H1 (cell line): ENCODE results near the gene ZNF367. TPM values are rescaled to one million over a fixed set of nuclear protein-coding genes. Genes with fewer than 3 reads are reported as not detected.
A peak's percentile ranks its signal among the peaks of the same experiment; 100 is the strongest.

ENCODE experiments used
- ATF2 ChIP-seq: IDR thresholded peaks from 2 replicates; pipeline ENCODE4 v1.6.1; 2012; ENCODE audit warnings: low read length, inconsistent platforms
- ATF3 ChIP-seq: IDR thresholded peaks from 2 replicates; pipeline ENCODE4 v1.6.1; 2011; ENCODE audit warnings: low read depth, mild to moderate bottlenecking, low read length; ENCODE audit not compliant: insufficient read depth
- CHD2 ChIP-seq: IDR thresholded peaks from 2 replicates; pipeline ENCODE4 v1.6.1; 2012; ENCODE audit warnings: low read length, improper control_type of control experiment
- CREB1 ChIP-seq: IDR thresholded peaks from 2 replicates; pipeline ENCODE4 v1.6.1; 2012; ENCODE audit warnings: inconsistent platforms
- CTBP2 ChIP-seq: IDR thresholded peaks from 2 replicates; pipeline ENCODE4 v1.7.0; 2011; ENCODE audit warnings: borderline replicate concordance, mild to moderate bottlenecking, moderate library complexity, mixed read lengths, low read length; ENCODE audit not compliant: insufficient read depth, insufficient read length
- E2F6 ChIP-seq: IDR thresholded peaks from 2 replicates; pipeline ENCODE4 v1.6.1; 2012; ENCODE audit warnings: inconsistent platforms
- GABPA ChIP-seq: IDR thresholded peaks from 2 replicates; pipeline ENCODE4 v1.6.1; 2011; ENCODE audit warnings: mild to moderate bottlenecking, low read length, moderate library complexity, borderline replicate concordance; ENCODE audit not compliant: insufficient read depth
- GTF2F1 ChIP-seq: IDR thresholded peaks from 2 replicates; pipeline ENCODE4 v1.6.1; 2012; ENCODE audit warnings: low read depth, low read length, improper control_type of control experiment, borderline replicate concordance
- KDM1A ChIP-seq: fragments of 200-600, 300-600 bp; sonication (generic); IDR thresholded peaks from 2 replicates; pipeline ENCODE4 v1.7.1; 2016; ENCODE audit warnings: mild to moderate bottlenecking, low read length, borderline replicate concordance
- KDM4A ChIP-seq: IDR thresholded peaks from one replicate; pipeline ENCODE4 v1.7.1; 2012; ENCODE audit warnings: low read depth, mild to moderate bottlenecking, moderate library complexity, low read length, inconsistent platforms; ENCODE audit not compliant: severe bottlenecking
- KDM5A ChIP-seq: fragments of 200-600 bp; IDR thresholded peaks from 2 replicates; pipeline ENCODE4 v1.7.1; 2012; ENCODE audit warnings: mild to moderate bottlenecking, low read length, inconsistent platforms, mixed read lengths
- MAFK ChIP-seq: IDR thresholded peaks from 2 replicates; pipeline ENCODE4 v1.6.1; 2012; ENCODE audit warnings: low read depth, mild to moderate bottlenecking, improper control_type of control experiment, low read length
- MAX ChIP-seq: IDR thresholded peaks from 2 replicates; pipeline ENCODE4 v1.6.1; 2012; ENCODE audit warnings: inconsistent platforms
- POLR2A ChIP-seq, 2 experiments: IDR thresholded peaks; 1 replicate in 1 of 2; 2 replicates in 1 of 2; pipeline ENCODE4 v1.6.1; 2011; ENCODE audit warnings: low read depth in 2 of 2, low read length in 2 of 2, mild to moderate bottlenecking in 2 of 2; ENCODE audit errors: control extremely low read depth in 1 of 2
- POLR2AphosphoS5 ChIP-seq: IDR thresholded peaks from 2 replicates; pipeline ENCODE4 v1.6.1; 2011; ENCODE audit warnings: low read depth, low read length
- RBBP5 ChIP-seq: IDR thresholded peaks from 2 replicates; pipeline ENCODE4 v1.7.1; 2012; ENCODE audit warnings: low read depth, mild to moderate bottlenecking, inconsistent platforms, low read length, moderate library complexity, borderline replicate concordance
- RFX5 ChIP-seq: IDR thresholded peaks from 2 replicates; pipeline ENCODE4 v1.6.1; 2011; ENCODE audit warnings: low read depth, low read length, improper control_type of control experiment, borderline replicate concordance
- RNF2 ChIP-seq: fragments of 200-900, 300-1000 bp; sonication (generic); IDR thresholded peaks from 2 replicates; pipeline ENCODE4 v1.7.1; 2016; ENCODE audit warnings: borderline replicate concordance, low read depth, mild to moderate bottlenecking, antibody characterized with exemption, low read length; ENCODE audit not compliant: poor library complexity, severe bottlenecking; ENCODE audit errors: missing control alignments
- SIN3A ChIP-seq, 2 experiments: IDR thresholded peaks in 1 of 2; conservative IDR thresholded peaks in 1 of 2; 2 replicates each; pipeline ENCODE4 v1.6.1; 2011 to 2012; ENCODE audit warnings: low read length in 2 of 2, improper control_type of control experiment in 1 of 2, low read depth in 1 of 2, mild to moderate bottlenecking in 1 of 2
- SIRT6 ChIP-seq: IDR thresholded peaks from one replicate; pipeline ENCODE4 v1.7.1; 2012; ENCODE audit warnings: low read length, inconsistent platforms
- TBP ChIP-seq: IDR thresholded peaks from 2 replicates; pipeline ENCODE4 v1.6.1; 2011; ENCODE audit warnings: low read depth, low read length, improper control_type of control experiment
- polyA plus RNA-seq, 7 experiments: library from polyadenylated mRNA; depleted of rRNA in 3 of 7; stranded (reverse) in 5 of 7; unstranded in 2 of 7; fragments of >200 nt in 5 of 7; fragments of 200-250 nt in 2 of 7; gene quantifications; 1 replicate in 5 of 7; 2 replicates in 1 of 7; 4 replicates in 1 of 7; pipeline versions ENCODE4 v1.2.1 to v1.2.3, GENCODE V29; 2011 to 2013; ENCODE audit warnings: missing spikeins in 2 of 7, mixed read lengths in 2 of 7
- total RNA-seq: library from RNA; stranded (reverse); fragmentation: NEBNext Ultra II Directional; extraction: Animal tissue kit (Norgen Biotek cat#: 25700); gene quantifications from 2 replicates; pipeline ENCODE4 v1.2.1, GENCODE V29; 2021

The ZNF367 gene
- total and polyA plus RNA-seq, 2 of the 8 experiments (the other 6 are each of a cell fraction or from before 2014, with no cell fraction given): 2.2 to 8.2 TPM

- TF ChIP-seq KDM1A: no peak
- peak; percentile 77 for TF ChIP-seq MAX
- TF ChIP-seq SIRT6: no peak
- TF ChIP-seq CREB1: peak; percentile 98
- no peak for TF ChIP-seq GABPA
- TF ChIP-seq CTBP2: no peak
- no peak for TF ChIP-seq RFX5
- peak; percentile 79 for TF ChIP-seq E2F6
- TF ChIP-seq ATF3: peak; percentile 97
- TF ChIP-seq GTF2F1: peak; percentile 38; the same call in 1 of the 2 replicates
- TF ChIP-seq MAFK: no peak
- TF ChIP-seq ATF2: 0 out of 2 replicates have a peak, but pooled peaks have one; percentile 47
- peak; percentile 46 to 58; a peak in 2 of 3 replicates for TF ChIP-seq POLR2A (IDR thresholded peaks at IDR 0.05; ENCODE audit: control extremely low read depth in 1 of 2, low read depth in 2 of 2, low read length in 2 of 2)
- peak; percentile 69 to 93; a peak in 2 of 4 replicates for TF ChIP-seq SIN3A (conservative IDR thresholded peaks at IDR 0.05 in 1 of 2, IDR thresholded peaks at IDR 0.05 in 1 of 2; ENCODE audit: low read depth in 1 of 2, low read length in 2 of 2)
- TF ChIP-seq RNF2: no peak
- TF ChIP-seq KDM5A: no peak
- peak; percentile 56; the same call in 1 of the 2 replicates for TF ChIP-seq POLR2AphosphoS5
- TF ChIP-seq RBBP5: peak; percentile 84; the same call in 1 of the 2 replicates
- peak; percentile 52 for TF ChIP-seq KDM4A
- 0 out of 2 replicates have a peak, but pooled peaks have one; percentile 19 for TF ChIP-seq CHD2
- peak; percentile 62; the same call in 1 of the 2 replicates for TF ChIP-seq TBP
Observed at GRCh38 chr9:96417051-96417586, 1.1 kb downstream of the ZNF367 start (continued).
